Mesenchymal stem cell (in vitro differentiated cells and primary cell): ENCODE results near the gene LBP.

Source experiments
- DNase-seq: peaks from one replicate; pipeline ENCODE4 v3.0.0-alpha.2; 2013
- H2AFZ ChIP-seq: one replicate; pipeline ENCODE4 v1.6.1; 2013; ENCODE audit warnings: low read depth, mild to moderate bottlenecking, control low read depth, inconsistent platforms, low read length, moderate library complexity
- H2AK5ac ChIP-seq: 2 replicates; pipeline ENCODE4 v1.6.1; 2013; ENCODE audit warnings: low read length, moderate library complexity, mild to moderate bottlenecking, inconsistent platforms; ENCODE audit not compliant: severe bottlenecking
- H2BK120ac ChIP-seq: one replicate; pipeline ENCODE4 v1.6.1; 2013; ENCODE audit warnings: low read depth, mild to moderate bottlenecking, inconsistent platforms, low read length, moderate library complexity
- H2BK12ac ChIP-seq, 2 experiments: one replicate each; pipeline ENCODE4 v1.6.1; 2013; ENCODE audit warnings: inconsistent platforms in 2 of 2, low read length in 2 of 2, mild to moderate bottlenecking in 2 of 2, moderate library complexity in 2 of 2, control low read depth in 1 of 2
- H2BK15ac ChIP-seq: one replicate; pipeline ENCODE4 v1.6.1; 2013; ENCODE audit warnings: mild to moderate bottlenecking, low read depth, inconsistent platforms; ENCODE audit not compliant: poor library complexity, severe bottlenecking
- H2BK5ac ChIP-seq: 2 replicates; pipeline ENCODE4 v1.6.1; 2013; ENCODE audit warnings: low read depth, mild to moderate bottlenecking, low read length, control low read depth, inconsistent platforms; ENCODE audit not compliant: poor library complexity, severe bottlenecking
- H3K14ac ChIP-seq, 2 experiments: one replicate each; pipeline ENCODE4 v1.6.1; 2013; ENCODE audit warnings: inconsistent platforms in 2 of 2, low read length in 2 of 2, control low read depth in 1 of 2, mild to moderate bottlenecking in 1 of 2, moderate library complexity in 1 of 2
- H3K18ac ChIP-seq, 2 experiments: one replicate each; pipeline ENCODE4 v1.6.1; 2013; ENCODE audit warnings: inconsistent platforms in 2 of 2, low read length in 2 of 2, control low read depth in 1 of 2, low read depth in 1 of 2, mild to moderate bottlenecking in 1 of 2
- H3K23ac ChIP-seq, 2 experiments: one replicate each; pipeline ENCODE4 v1.6.1; 2013; ENCODE audit warnings: inconsistent platforms in 2 of 2, low read length in 2 of 2, mild to moderate bottlenecking in 2 of 2, moderate library complexity in 2 of 2, control low read depth in 1 of 2
- H3K27ac ChIP-seq: 2 replicates; pipeline ENCODE4 v1.5.1; 2013; ENCODE audit warnings: mild to moderate bottlenecking, moderate library complexity, low read length, control low read depth, inconsistent platforms; ENCODE audit not compliant: poor library complexity, severe bottlenecking
- H3K27me3 ChIP-seq, 2 experiments: 2 replicates each; pipeline versions ENCODE4 v1.6.1 to v1.7.0; 2013; ENCODE audit warnings: low read length in 2 of 2, mild to moderate bottlenecking in 2 of 2, moderate library complexity in 2 of 2, control low read depth in 1 of 2, inconsistent platforms in 1 of 2; ENCODE audit not compliant: control insufficient read depth in 1 of 2, insufficient read depth in 1 of 2
- H3K36me3 ChIP-seq, 2 experiments: 2 replicates each; pipeline versions ENCODE4 v1.6.1 to v1.7.0; 2013; ENCODE audit warnings: low read length in 2 of 2, control low read depth in 1 of 2, inconsistent platforms in 1 of 2, low read depth in 1 of 2, mild to moderate bottlenecking in 1 of 2; ENCODE audit not compliant: insufficient read depth in 2 of 2, control insufficient read depth in 1 of 2
- H3K4ac ChIP-seq, 2 experiments: one replicate each; pipeline ENCODE4 v1.6.1; 2013; ENCODE audit warnings: inconsistent platforms in 2 of 2, low read length in 2 of 2, mild to moderate bottlenecking in 2 of 2, moderate library complexity in 2 of 2, control low read depth in 1 of 2, low read depth in 1 of 2
- H3K4me1 ChIP-seq: 2 replicates; pipeline ENCODE4 v1.6.1; 2013; ENCODE audit warnings: low read depth, low read length, control low read depth; ENCODE audit not compliant: control insufficient read depth, insufficient read depth
- H3K4me2 ChIP-seq: 2 replicates; pipeline ENCODE4 v1.6.1; 2013; ENCODE audit warnings: low read length, mild to moderate bottlenecking, inconsistent platforms; ENCODE audit not compliant: poor library complexity, severe bottlenecking
- H3K4me3 ChIP-seq, 2 experiments: 2 replicates each; pipeline versions ENCODE4 v1.5.1 to v1.7.0; 2013; ENCODE audit warnings: low read length in 2 of 2, mild to moderate bottlenecking in 2 of 2, control low read depth in 1 of 2, low read depth in 1 of 2; ENCODE audit not compliant: insufficient read depth in 1 of 2
- H3K79me1 ChIP-seq: replicated peaks from 2 replicates; pipeline ENCODE4 v1.6.1; 2013; ENCODE audit warnings: mild to moderate bottlenecking, control low read depth, low read length, inconsistent platforms; ENCODE audit not compliant: poor library complexity, severe bottlenecking
- H3K9ac ChIP-seq: 2 replicates; pipeline ENCODE4 v1.7.0; 2013; ENCODE audit warnings: mild to moderate bottlenecking, low read length, moderate library complexity
- H3K9me3 ChIP-seq: 2 replicates; pipeline ENCODE4 v1.7.0; 2013; ENCODE audit warnings: mild to moderate bottlenecking, low read length; ENCODE audit not compliant: control insufficient read depth
- H4K8ac ChIP-seq: one replicate; pipeline ENCODE4 v1.6.1; 2013; ENCODE audit warnings: inconsistent platforms, mild to moderate bottlenecking, low read length, moderate library complexity
- H4K91ac ChIP-seq: one replicate; pipeline ENCODE4 v1.6.1; 2013; ENCODE audit warnings: mild to moderate bottlenecking, low read length, inconsistent platforms
- WGBS: methylation state at CpG from one replicate; pipeline ENCODE4 v1.1.7; 2013; ENCODE audit warnings: mixed read lengths; 5-methylcytosine and 5-hydroxymethylcytosine counted together

The LBP gene

GRCh38 chr20:38350879-38351775, 4.8 kb downstream of the LBP start:
- Histone ChIP-seq H2BK15ac (no peak overlapping the region), H3K4ac (no peak overlapping the region), H4K8ac (no peak overlapping the region), H3K9ac (no peak overlapping the region), H2AFZ (no peak overlapping the region), H3K18ac (no peak overlapping the region), H3K27me3 (peaks cover 11 to 44% of the 10 kb centered on the region in 2 experiments), H2BK5ac (no peak overlapping the region), H3K36me3 (no peaks in the 10 kb centered on the region), H3K27ac (no peak overlapping the region), H3K4me1 (peaks cover 1% of the 10 kb centered on the region), H3K4me3 (no peak overlapping the region), H2AK5ac (no peak overlapping the region), H3K9me3 (no peaks in the 10 kb centered on the region), H3K14ac (peak overlapping the region in 1 of 2 experiments; percentile 61), H3K79me1 (no peaks in the 10 kb centered on the region), H2BK120ac (no peak overlapping the region), H3K23ac (no peak overlapping the region), H3K4me2 (no peak overlapping the region), H2BK12ac (no peak overlapping the region), H4K91ac (no peak overlapping the region)
- no peak for DNase-seq
- WGBS, result 83% methylated on average over 15 of the region's 15 CpGs

GRCh38 chr20:38353316-38353715, 7.0 kb downstream of the LBP start:
- H4K8ac ChIP-seq, result no peak overlapping the region
- no peak overlapping the region for H2AK5ac ChIP-seq
- H2BK12ac ChIP-seq, result no peak overlapping the region
- no peak overlapping the region for H2AFZ ChIP-seq
- peaks cover 3% of the 10 kb centered on the region for H3K4me1 ChIP-seq
- no peak overlapping the region for H3K9ac ChIP-seq
- no peaks in the 10 kb centered on the region for H3K36me3 ChIP-seq
- no peak overlapping the region for H3K23ac ChIP-seq
- no peak overlapping the region for H2BK5ac ChIP-seq
- H3K4me3 ChIP-seq, result no peak overlapping the region
- no peak overlapping the region for H2BK15ac ChIP-seq
- no peak for DNase-seq
- no peak overlapping the region for H4K91ac ChIP-seq
- no peak overlapping the region for H3K27ac ChIP-seq
- H3K27me3 ChIP-seq, result peaks cover 8 to 29% of the 10 kb centered on the region in 2 experiments
- H3K14ac ChIP-seq, result no peak overlapping the region
- H3K18ac ChIP-seq, result no peak overlapping the region
- H2BK120ac ChIP-seq, result no peak overlapping the region
- H3K4me2 ChIP-seq, result no peak overlapping the region
- no peak overlapping the region for H3K4ac ChIP-seq
- H3K9me3 ChIP-seq, result no peaks in the 10 kb centered on the region
- no peaks in the 10 kb centered on the region for H3K79me1 ChIP-seq
- WGBS, result 51% methylated on average over 6 of the region's 7 CpGs

GRCh38 chr20:38354227-38354626, 7.9 kb downstream of the LBP start:
- WGBS, result 98% methylated on average over 10 of the region's 10 CpGs
- Histone ChIP-seq H3K9ac (no peak overlapping the region), H2BK12ac (no peak overlapping the region), H3K79me1 (no peaks in the 10 kb centered on the region), H4K91ac (no peak overlapping the region), H3K4me1 (peaks cover 3% of the 10 kb centered on the region), H3K14ac (no peak overlapping the region), H3K36me3 (no peaks in the 10 kb centered on the region), H2BK120ac (no peak overlapping the region), H2AFZ (no peak overlapping the region), H3K18ac (no peak overlapping the region), H2BK15ac (no peak overlapping the region), H3K27ac (no peak overlapping the region), H3K23ac (no peak overlapping the region), H2AK5ac (no peak overlapping the region), H3K4me2 (no peak overlapping the region), H2BK5ac (no peak overlapping the region), H3K27me3 (peaks cover 7 to 26% of the 10 kb centered on the region in 2 experiments), H3K9me3 (no peaks in the 10 kb centered on the region), H3K4me3 (no peak overlapping the region), H4K8ac (no peak overlapping the region), H3K4ac (no peak overlapping the region)
- DNase-seq, result no peak

GRCh38 chr20:38355161-38356012, 9.1 kb downstream of the LBP start:
- no peak overlapping the region for H4K91ac ChIP-seq
- no peak overlapping the region for H4K8ac ChIP-seq
- H3K9me3 ChIP-seq, result no peaks in the 10 kb centered on the region
- H3K4ac ChIP-seq, result no peak overlapping the region
- no peak overlapping the region for H3K18ac ChIP-seq
- WGBS, result 90% methylated on average over 16 of the region's 18 CpGs
- H3K23ac ChIP-seq, result peak overlapping the region in 1 of 2 experiments; percentile 36
- H3K36me3 ChIP-seq, result no peaks in the 10 kb centered on the region
- H3K4me3 ChIP-seq, result no peak overlapping the region
- no peak overlapping the region for H2BK15ac ChIP-seq
- H2BK120ac ChIP-seq, result no peak overlapping the region
- H3K27me3 ChIP-seq, result peaks cover 0 to 14% of the 10 kb centered on the region in 2 experiments
- H3K4me1 ChIP-seq, result peaks cover 3% of the 10 kb centered on the region
- DNase-seq, result no peak
- no peak overlapping the region for H3K14ac ChIP-seq
- H2BK5ac ChIP-seq, result no peak overlapping the region
- H3K9ac ChIP-seq, result no peak overlapping the region
- H3K4me2 ChIP-seq, result no peak overlapping the region
- H3K79me1 ChIP-seq, result no peaks in the 10 kb centered on the region
- H2BK12ac ChIP-seq, result no peak overlapping the region
- H2AFZ ChIP-seq, result no peak overlapping the region
- no peak overlapping the region for H2AK5ac ChIP-seq
- H3K27ac ChIP-seq, result no peak overlapping the region
